K562 (cell line): Measurements from ENCODE around the gene C11orf65. TPM values are rescaled to one million over a fixed set of nuclear protein-coding genes. Genes with fewer than 3 reads are reported as not detected.

Experiments used
- BDP1 ChIP-seq: IDR thresholded peaks from 3 replicates; pipeline ENCODE4 v1.6.1; 2011; ENCODE audit not compliant: insufficient read length, insufficient read depth
- EP300 ChIP-seq: IDR thresholded peaks from 2 replicates; pipeline ENCODE4 v1.6.1; 2012; ENCODE audit warnings: low read length, improper control_type of control experiment
- KDM1A ChIP-seq, 2 experiments: fragments of 450-650 bp; IDR thresholded peaks; 2 replicates each; pipeline ENCODE4 v1.6.1; 2016; ENCODE audit warnings: mild to moderate bottlenecking in 2 of 2
- NFATC3 ChIP-seq: fragments of 450-650 bp; IDR thresholded peaks from 2 replicates; pipeline ENCODE4 v1.6.1; 2017; ENCODE audit warnings: mild to moderate bottlenecking
- NFE2L1 ChIP-seq: fragments of 450-650 bp; IDR thresholded peaks from 2 replicates; pipeline ENCODE4 v1.6.1; 2016; ENCODE audit warnings: missing genetic modification characterization, low read depth, mild to moderate bottlenecking, missing compliant biosample characterization, moderate library complexity, borderline replicate concordance
- NR2F6 ChIP-seq: fragments of 450-650 bp; formaldehyde crosslinking; IDR thresholded peaks from 2 replicates; pipeline ENCODE4 v1.4.0; 2020; ENCODE audit warnings: mild to moderate bottlenecking
- SLC30A9 ChIP-seq: fragments of 250-450 bp; sonication (Bioruptor Pico); IDR thresholded peaks from 2 replicates; pipeline ENCODE4 v1.8.0; 2022; ENCODE audit warnings: mild to moderate bottlenecking, moderate library complexity
- ZBTB1 ChIP-seq: sonication (generic); formaldehyde crosslinking; IDR thresholded peaks from 2 replicates; pipeline ENCODE4 v1.8.1; 2023; ENCODE audit warnings: missing genetic modification reagents, low read depth, mild to moderate bottlenecking, borderline replicate concordance
- ZNF408 ChIP-seq: fragments of 250-450 bp; sonication (Bioruptor Pico); IDR thresholded peaks from 2 replicates; pipeline ENCODE4 v1.4.0; 2020; ENCODE audit warnings: low read depth, mild to moderate bottlenecking, moderate library complexity
- polyA plus RNA-seq, 8 experiments: library from polyadenylated mRNA; depleted of rRNA in 4 of 8; stranded (reverse) in 5 of 8; unstranded in 3 of 8; fragments of >200 nt; fragmentation: Nextera tagmentation in 2 of 8; fragmentation: Illumina TruSeq in 1 of 8; extraction: Ambion mirVana in 2 of 8; extraction: Trizol in 1 of 8; gene quantifications; 2 replicates each; pipeline versions ENCODE4 v1.2.1 to v1.2.3, GENCODE V29; 2011 to 2014; ENCODE audit warnings: inconsistent platforms in 1 of 8, missing spikeins in 1 of 8
- total RNA-seq, 7 experiments: library from RNA; depleted of rRNA in 6 of 7; stranded (reverse); fragments of >200 nt in 6 of 7; fragmentation: Illumina TruSeq in 2 of 7; extraction: Trizol in 2 of 7; gene quantifications; 2 replicates each; pipeline versions ENCODE4 v1.2.1 to v1.2.3, GENCODE V29; 2011 to 2021; ENCODE audit warnings: low replicate concordance in 1 of 7
- TF ChIP-seq, protein P1 (sequence below): fragments of 150-350 bp; conservative IDR thresholded peaks from 2 replicates; pipeline ENCODE4 v1.6.1; 2014; ENCODE audit warnings: low read length
- TF ChIP-seq, protein P2 (sequence below), 3 experiments: fragments of 200-800 bp in 1 of 3; fragments of 250-450 bp in 1 of 3; fragments of 450-650 bp in 1 of 3; sonication (Bioruptor Pico) in 1 of 3; sonication (Bioruptor generic) in 1 of 3; formaldehyde crosslinking in 1 of 3; IDR thresholded peaks; 2 replicates each; pipeline versions ENCODE4 v1.6.1 to v1.8.0; 2016 to 2022; ENCODE audit warnings: mild to moderate bottlenecking in 2 of 3, missing genetic modification characterization in 2 of 3, missing compliant biosample characterization in 1 of 3, moderate library complexity in 1 of 3
- TF ChIP-seq, protein P3 (sequence below): IDR thresholded peaks from 3 replicates; pipeline ENCODE4 v1.6.1; 2011; ENCODE audit warnings: borderline replicate concordance, mild to moderate bottlenecking, moderate library complexity; ENCODE audit not compliant: insufficient read length; ENCODE audit errors: extremely low read depth
- TF ChIP-seq, protein P4 (sequence below), 2 experiments: fragments of 150-350 bp in 1 of 2; IDR thresholded peaks; 2 replicates each; pipeline ENCODE4 v1.6.1; 2012 to 2016; ENCODE audit warnings: low read depth in 2 of 2, low read length in 2 of 2, mild to moderate bottlenecking in 1 of 2, moderate library complexity in 1 of 2

C11orf65 gene
- total and polyA plus RNA-seq, 9 of the 15 experiments (the other 6 are each of a cell fraction or from before 2014, with no cell fraction given): 1.0 to 2.1 (median 1.2) TPM

DNA sequence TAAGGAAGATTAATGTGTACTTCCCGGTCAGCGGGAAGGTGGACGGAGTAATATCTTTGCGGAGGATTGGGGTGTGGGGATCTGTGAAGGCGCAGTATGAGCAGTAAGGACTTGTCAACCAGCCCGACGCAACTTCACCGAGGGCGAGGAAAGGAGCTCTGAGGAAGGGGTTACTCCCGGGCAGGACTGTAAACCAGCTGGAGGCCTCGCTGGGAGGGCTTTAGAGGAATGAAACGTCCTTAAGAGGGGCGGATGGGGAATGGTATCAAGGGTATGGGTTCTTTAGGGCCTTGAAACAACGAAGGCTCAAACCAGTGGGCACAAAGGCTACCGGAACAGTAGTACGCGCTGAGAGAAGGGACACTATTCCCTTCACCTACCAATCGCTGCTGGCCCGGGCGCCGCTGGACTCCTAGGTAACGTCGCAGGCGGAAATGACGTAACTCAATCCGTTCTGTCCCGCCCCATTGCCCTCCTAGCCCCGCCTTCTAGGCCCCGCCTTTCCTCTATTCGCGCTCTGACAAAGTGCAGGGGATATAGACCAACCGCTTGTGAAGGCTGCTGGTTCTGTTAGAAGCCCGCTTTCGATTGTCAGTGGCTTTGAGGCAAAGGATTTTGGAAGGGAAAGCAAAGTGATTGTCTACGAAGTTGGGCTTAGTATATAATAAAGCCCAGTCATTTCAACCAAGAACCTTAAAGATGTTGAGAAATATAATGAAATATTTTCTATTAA, at the start of gene C11orf65 (continued):
- TF ChIP-seq, protein P1, sequence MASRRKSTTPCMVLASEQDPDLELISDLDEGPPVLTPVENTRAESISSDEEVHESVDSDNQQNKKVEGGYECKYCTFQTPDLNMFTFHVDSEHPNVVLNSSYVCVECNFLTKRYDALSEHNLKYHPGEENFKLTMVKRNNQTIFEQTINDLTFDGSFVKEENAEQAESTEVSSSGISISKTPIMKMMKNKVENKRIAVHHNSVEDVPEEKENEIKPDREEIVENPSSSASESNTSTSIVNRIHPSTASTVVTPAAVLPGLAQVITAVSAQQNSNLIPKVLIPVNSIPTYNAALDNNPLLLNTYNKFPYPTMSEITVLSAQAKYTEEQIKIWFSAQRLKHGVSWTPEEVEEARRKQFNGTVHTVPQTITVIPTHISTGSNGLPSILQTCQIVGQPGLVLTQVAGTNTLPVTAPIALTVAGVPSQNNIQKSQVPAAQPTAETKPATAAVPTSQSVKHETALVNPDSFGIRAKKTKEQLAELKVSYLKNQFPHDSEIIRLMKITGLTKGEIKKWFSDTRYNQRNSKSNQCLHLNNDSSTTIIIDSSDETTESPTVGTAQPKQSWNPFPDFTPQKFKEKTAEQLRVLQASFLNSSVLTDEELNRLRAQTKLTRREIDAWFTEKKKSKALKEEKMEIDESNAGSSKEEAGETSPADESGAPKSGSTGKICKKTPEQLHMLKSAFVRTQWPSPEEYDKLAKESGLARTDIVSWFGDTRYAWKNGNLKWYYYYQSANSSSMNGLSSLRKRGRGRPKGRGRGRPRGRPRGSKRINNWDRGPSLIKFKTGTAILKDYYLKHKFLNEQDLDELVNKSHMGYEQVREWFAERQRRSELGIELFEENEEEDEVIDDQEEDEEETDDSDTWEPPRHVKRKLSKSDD: no peak
- TF ChIP-seq EP300 (no peak; the same call in 1 of the 2 replicates), ZNF408 (CRISPR knock-in tag) (no peak), SLC30A9 (CRISPR knock-in tag) (no peak), NR2F6 (CRISPR knock-in tag) (no peak), KDM1A (IDR thresholded peaks at IDR 0.05) (no peak), NFATC3 (no peak), ZBTB1 (CRISPR knock-in tag) (no peak), NFE2L1 (tag) (no peak), BDP1 (no peak)
- TF ChIP-seq, protein P2, sequence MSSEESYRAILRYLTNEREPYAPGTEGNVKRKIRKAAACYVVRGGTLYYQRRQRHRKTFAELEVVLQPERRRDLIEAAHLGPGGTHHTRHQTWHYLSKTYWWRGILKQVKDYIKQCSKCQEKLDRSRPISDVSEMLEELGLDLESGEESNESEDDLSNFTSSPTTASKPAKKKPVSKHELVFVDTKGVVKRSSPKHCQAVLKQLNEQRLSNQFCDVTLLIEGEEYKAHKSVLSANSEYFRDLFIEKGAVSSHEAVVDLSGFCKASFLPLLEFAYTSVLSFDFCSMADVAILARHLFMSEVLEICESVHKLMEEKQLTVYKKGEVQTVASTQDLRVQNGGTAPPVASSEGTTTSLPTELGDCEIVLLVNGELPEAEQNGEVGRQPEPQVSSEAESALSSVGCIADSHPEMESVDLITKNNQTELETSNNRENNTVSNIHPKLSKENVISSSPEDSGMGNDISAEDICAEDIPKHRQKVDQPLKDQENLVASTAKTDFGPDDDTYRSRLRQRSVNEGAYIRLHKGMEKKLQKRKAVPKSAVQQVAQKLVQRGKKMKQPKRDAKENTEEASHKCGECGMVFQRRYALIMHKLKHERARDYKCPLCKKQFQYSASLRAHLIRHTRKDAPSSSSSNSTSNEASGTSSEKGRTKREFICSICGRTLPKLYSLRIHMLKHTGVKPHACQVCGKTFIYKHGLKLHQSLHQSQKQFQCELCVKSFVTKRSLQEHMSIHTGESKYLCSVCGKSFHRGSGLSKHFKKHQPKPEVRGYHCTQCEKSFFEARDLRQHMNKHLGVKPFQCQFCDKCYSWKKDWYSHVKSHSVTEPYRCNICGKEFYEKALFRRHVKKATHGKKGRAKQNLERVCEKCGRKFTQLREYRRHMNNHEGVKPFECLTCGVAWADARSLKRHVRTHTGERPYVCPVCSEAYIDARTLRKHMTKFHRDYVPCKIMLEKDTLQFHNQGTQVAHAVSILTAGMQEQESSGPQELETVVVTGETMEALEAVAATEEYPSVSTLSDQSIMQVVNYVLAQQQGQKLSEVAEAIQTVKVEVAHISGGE (CRISPR knock-in tag; IDR thresholded peaks at IDR 0.05): peak in 1 of 3 experiments; percentile 82; a peak in 2 of 6 replicates
- TF ChIP-seq, protein P3, sequence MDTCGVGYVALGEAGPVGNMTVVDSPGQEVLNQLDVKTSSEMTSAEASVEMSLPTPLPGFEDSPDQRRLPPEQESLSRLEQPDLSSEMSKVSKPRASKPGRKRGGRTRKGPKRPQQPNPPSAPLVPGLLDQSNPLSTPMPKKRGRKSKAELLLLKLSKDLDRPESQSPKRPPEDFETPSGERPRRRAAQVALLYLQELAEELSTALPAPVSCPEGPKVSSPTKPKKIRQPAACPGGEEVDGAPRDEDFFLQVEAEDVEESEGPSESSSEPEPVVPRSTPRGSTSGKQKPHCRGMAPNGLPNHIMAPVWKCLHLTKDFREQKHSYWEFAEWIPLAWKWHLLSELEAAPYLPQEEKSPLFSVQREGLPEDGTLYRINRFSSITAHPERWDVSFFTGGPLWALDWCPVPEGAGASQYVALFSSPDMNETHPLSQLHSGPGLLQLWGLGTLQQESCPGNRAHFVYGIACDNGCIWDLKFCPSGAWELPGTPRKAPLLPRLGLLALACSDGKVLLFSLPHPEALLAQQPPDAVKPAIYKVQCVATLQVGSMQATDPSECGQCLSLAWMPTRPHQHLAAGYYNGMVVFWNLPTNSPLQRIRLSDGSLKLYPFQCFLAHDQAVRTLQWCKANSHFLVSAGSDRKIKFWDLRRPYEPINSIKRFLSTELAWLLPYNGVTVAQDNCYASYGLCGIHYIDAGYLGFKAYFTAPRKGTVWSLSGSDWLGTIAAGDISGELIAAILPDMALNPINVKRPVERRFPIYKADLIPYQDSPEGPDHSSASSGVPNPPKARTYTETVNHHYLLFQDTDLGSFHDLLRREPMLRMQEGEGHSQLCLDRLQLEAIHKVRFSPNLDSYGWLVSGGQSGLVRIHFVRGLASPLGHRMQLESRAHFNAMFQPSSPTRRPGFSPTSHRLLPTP: no peak
- TF ChIP-seq, protein P4, sequence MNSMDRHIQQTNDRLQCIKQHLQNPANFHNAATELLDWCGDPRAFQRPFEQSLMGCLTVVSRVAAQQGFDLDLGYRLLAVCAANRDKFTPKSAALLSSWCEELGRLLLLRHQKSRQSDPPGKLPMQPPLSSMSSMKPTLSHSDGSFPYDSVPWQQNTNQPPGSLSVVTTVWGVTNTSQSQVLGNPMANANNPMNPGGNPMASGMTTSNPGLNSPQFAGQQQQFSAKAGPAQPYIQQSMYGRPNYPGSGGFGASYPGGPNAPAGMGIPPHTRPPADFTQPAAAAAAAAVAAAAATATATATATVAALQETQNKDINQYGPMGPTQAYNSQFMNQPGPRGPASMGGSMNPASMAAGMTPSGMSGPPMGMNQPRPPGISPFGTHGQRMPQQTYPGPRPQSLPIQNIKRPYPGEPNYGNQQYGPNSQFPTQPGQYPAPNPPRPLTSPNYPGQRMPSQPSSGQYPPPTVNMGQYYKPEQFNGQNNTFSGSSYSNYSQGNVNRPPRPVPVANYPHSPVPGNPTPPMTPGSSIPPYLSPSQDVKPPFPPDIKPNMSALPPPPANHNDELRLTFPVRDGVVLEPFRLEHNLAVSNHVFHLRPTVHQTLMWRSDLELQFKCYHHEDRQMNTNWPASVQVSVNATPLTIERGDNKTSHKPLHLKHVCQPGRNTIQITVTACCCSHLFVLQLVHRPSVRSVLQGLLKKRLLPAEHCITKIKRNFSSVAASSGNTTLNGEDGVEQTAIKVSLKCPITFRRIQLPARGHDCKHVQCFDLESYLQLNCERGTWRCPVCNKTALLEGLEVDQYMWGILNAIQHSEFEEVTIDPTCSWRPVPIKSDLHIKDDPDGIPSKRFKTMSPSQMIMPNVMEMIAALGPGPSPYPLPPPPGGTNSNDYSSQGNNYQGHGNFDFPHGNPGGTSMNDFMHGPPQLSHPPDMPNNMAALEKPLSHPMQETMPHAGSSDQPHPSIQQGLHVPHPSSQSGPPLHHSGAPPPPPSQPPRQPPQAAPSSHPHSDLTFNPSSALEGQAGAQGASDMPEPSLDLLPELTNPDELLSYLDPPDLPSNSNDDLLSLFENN (IDR thresholded peaks at IDR 0.05; ENCODE audit: low read depth in 2 of 2, low read length in 2 of 2): peak in 1 of 2 experiments; percentile 17; a peak in 1 of 4 replicates
